Measurements from ENCODE around the gene ANXA2R.
"Not testable (repeated sequence)": the region's sequence is repeated elsewhere in the genome, so short reads cannot be mapped to it uniquely, and the experiment has no call there.

Gene ANXA2R

GRCh38 chr5:43027054-43027785, 12.9 kb downstream of the ANXA2R start:
- no peak for DNase-seq

GRCh38 chr5:43025184-43025950, 14.8 kb downstream of the ANXA2R start:
- DNase-seq: not testable (repeated sequence)

- DNase-seq: no peak
Measured at GRCh38 chr5:43024217-43024616, 15.9 kb downstream of the ANXA2R start.

- no peak for DNase-seq
Measured at GRCh38 chr5:43021151-43021550, 19.0 kb downstream of the ANXA2R start.

GRCh38 chr5:43020399-43020746, 19.7 kb downstream of the ANXA2R start:
- peak; percentile 77 for DNase-seq

- DNase-seq: peak; percentile 86
Measured at GRCh38 chr5:43019614-43020398, 20.3 kb downstream of the ANXA2R start.

- DNase-seq: no peak
Measured at GRCh38 chr5:43019291-43019613, 20.9 kb downstream of the ANXA2R start.

- DNase-seq: peak; percentile 80
Measured at GRCh38 chr5:43017428-43017815, 22.7 kb downstream of the ANXA2R start.

- DNase-seq: no peak
Measured at GRCh38 chr5:43016217-43016779, 23.8 kb downstream of the ANXA2R start.

GRCh38 chr5:43014522-43014921, 25.6 kb downstream of the ANXA2R start:
- no peak for DNase-seq

- DNase-seq: no peak
Measured at GRCh38 chr5:43010935-43011315, 29.2 kb downstream of the ANXA2R start.

- peak; percentile 96 for DNase-seq
Measured at GRCh38 chr5:43008363-43009153, 31.6 kb downstream of the ANXA2R start.

GRCh38 chr5:43007911-43008362, 32.2 kb downstream of the ANXA2R start:
- DNase-seq: peak; percentile 90

- DNase-seq: peak; percentile 91
Measured at GRCh38 chr5:43007246-43007910, 32.7 kb downstream of the ANXA2R start.

- no peak for DNase-seq
Measured at GRCh38 chr5:43006424-43007202, 33.5 kb downstream of the ANXA2R start.

- DNase-seq: no peak
Measured at GRCh38 chr5:43005031-43005430, 35.1 kb downstream of the ANXA2R start.

- DNase-seq: no peak
Measured at GRCh38 chr5:43001748-43002147, 38.4 kb downstream of the ANXA2R start.

GRCh38 chr5:43000914-43001313, 39.2 kb downstream of the ANXA2R start:
- DNase-seq: no peak

GRCh38 chr5:43000111-43000840, 39.8 kb downstream of the ANXA2R start:
- DNase-seq: no peak

- peak; percentile 66 for DNase-seq
Measured at GRCh38 chr5:42995360-42995751, 44.8 kb downstream of the ANXA2R start.
